IMR-90 (cell line): ENCODE results near the gene ATF6B. TPM values are rescaled to one million over a fixed set of nuclear protein-coding genes. Genes with fewer than 3 reads are reported as not detected.

Experiments
- ATAC-seq: fragments of 200-7000 bp; cut with Tn5 transposase; 2 replicates; pipeline ENCODE4 v1.9.1; 2020; ENCODE audit warnings: low read depth, mild to moderate bottlenecking, moderate library complexity
- BruUV-seq: library from RNA; stranded (reverse); fragments of 400-500 nt; replicated peaks from 2 replicates; lab custom pipeline; 2021; lab: Mats Ljungman, UMichigan
- CTCF ChIA-PET: fragments of 300-600 bp; formaldehyde crosslinking; extraction: SDS; loops from one replicate; lab custom pipeline; 2021; ENCODE audit warnings: antibody characterized with exemption; lab: Yijun Ruan, JAX
- POLR2A ChIA-PET: fragments of 300-600 bp; sonication (Branson Sonifier 250); formaldehyde crosslinking; loops from one replicate; lab custom pipeline; 2022; ENCODE audit warnings: antibody characterized with exemption; ENCODE audit not compliant: unreplicated experiment; lab: Charles Lee
- DNase-seq: peaks from one replicate; pipeline ENCODE4 v3.0.0; 2013
- H2AFZ ChIP-seq: replicated peaks from 2 replicates; pipeline ENCODE3; 2013; ENCODE audit warnings: low read length, mild to moderate bottlenecking; ENCODE audit not compliant: poor library complexity
- H2AK5ac ChIP-seq: 2 replicates; pipeline ENCODE4 v1.6.1; 2013; ENCODE audit warnings: low read depth, low read length, inconsistent platforms
- H2AK9ac ChIP-seq: replicated peaks from 2 replicates; pipeline ENCODE3; 2013; ENCODE audit warnings: mild to moderate bottlenecking, low read depth, low read length, moderate library complexity; ENCODE audit not compliant: poor library complexity
- H2BK120ac ChIP-seq: 2 replicates; pipeline ENCODE4 v1.6.1; 2013; ENCODE audit warnings: low read depth, low read length, inconsistent platforms
- H2BK15ac ChIP-seq: 3 replicates; pipeline ENCODE4 v1.6.1; 2013; ENCODE audit warnings: low read depth, low read length, inconsistent platforms
- H2BK20ac ChIP-seq: 2 replicates; pipeline ENCODE4 v1.6.1; 2013; ENCODE audit warnings: low read depth, mild to moderate bottlenecking, inconsistent platforms, low read length, moderate library complexity
- H2BK5ac ChIP-seq: 2 replicates; pipeline ENCODE4 v1.6.1; 2013; ENCODE audit warnings: mild to moderate bottlenecking, low read depth, low read length, inconsistent platforms; ENCODE audit not compliant: poor library complexity, severe bottlenecking
- H3K14ac ChIP-seq: replicated peaks from 2 replicates; pipeline ENCODE4 v1.6.1; 2013; ENCODE audit warnings: low read depth, low read length, inconsistent platforms
- H3K18ac ChIP-seq: 2 replicates; pipeline ENCODE4 v1.6.1; 2013; ENCODE audit warnings: low read depth, low read length, control low read depth
- H3K23ac ChIP-seq: 2 replicates; pipeline ENCODE4 v1.6.1; 2013; ENCODE audit warnings: low read depth, low read length, inconsistent platforms
- H3K27ac ChIP-seq: 2 replicates; pipeline ENCODE4 v1.5.1; 2013; ENCODE audit warnings: mild to moderate bottlenecking, control low read depth, low read length; ENCODE audit not compliant: insufficient read depth
- H3K27me3 ChIP-seq: 2 replicates; pipeline ENCODE4 v1.6.1; 2013; ENCODE audit warnings: low read length; ENCODE audit not compliant: control insufficient read depth, insufficient read depth
- H3K36me3 ChIP-seq: 2 replicates; pipeline ENCODE4 v1.6.1; 2013; ENCODE audit warnings: low read length, mixed read lengths; ENCODE audit not compliant: control insufficient read depth, insufficient read depth
- H3K4ac ChIP-seq: 2 replicates; pipeline ENCODE4 v1.6.1; 2013; ENCODE audit warnings: low read depth, low read length, inconsistent platforms
- H3K4me1 ChIP-seq: 2 replicates; pipeline ENCODE4 v1.6.1; 2013; ENCODE audit warnings: low read length, mixed read lengths; ENCODE audit not compliant: control insufficient read depth, insufficient read depth
- H3K4me2 ChIP-seq: 2 replicates; pipeline ENCODE4 v1.6.1; 2013; ENCODE audit warnings: low read depth, mild to moderate bottlenecking, control low read depth, low read length, moderate library complexity
- H3K4me3 ChIP-seq: 2 replicates; pipeline ENCODE4 v1.5.1; 2013; ENCODE audit warnings: low read depth, mild to moderate bottlenecking, control low read depth, low read length, moderate library complexity; ENCODE audit not compliant: insufficient read depth
- H3K56ac ChIP-seq: 2 replicates; pipeline ENCODE4 v1.6.1; 2013; ENCODE audit warnings: low read length, inconsistent platforms; ENCODE audit not compliant: insufficient read depth; ENCODE audit errors: extremely low read depth
- H3K79me1 ChIP-seq, 2 experiments: 2 replicates each; pipeline ENCODE4 v1.6.1; 2013; ENCODE audit warnings: low read length in 2 of 2, inconsistent platforms in 1 of 2, low read depth in 1 of 2
- H3K9ac ChIP-seq: 2 replicates; pipeline ENCODE4 v1.6.1; 2013; ENCODE audit warnings: low read depth, low read length, control low read depth
- H3K9me1 ChIP-seq: 2 replicates; pipeline ENCODE4 v1.6.1; 2013; ENCODE audit warnings: low read length, inconsistent platforms; ENCODE audit not compliant: insufficient read depth
- H3K9me3 ChIP-seq: 2 replicates; pipeline ENCODE4 v1.6.1; 2013; ENCODE audit warnings: low read length; ENCODE audit not compliant: control insufficient read depth, insufficient read depth
- H4K20me1 ChIP-seq: 2 replicates; pipeline ENCODE4 v1.6.1; 2013; ENCODE audit warnings: low read length, inconsistent platforms; ENCODE audit not compliant: insufficient read depth
- H4K5ac ChIP-seq: 2 replicates; pipeline ENCODE4 v1.6.1; 2013; ENCODE audit warnings: mild to moderate bottlenecking, low read depth, low read length, control low read depth
- H4K8ac ChIP-seq, 2 experiments: 2 replicates each; pipeline ENCODE4 v1.6.1; 2013; ENCODE audit warnings: low read depth in 2 of 2, low read length in 2 of 2, control low read depth in 1 of 2, inconsistent platforms in 1 of 2
- H4K91ac ChIP-seq: 2 replicates; pipeline ENCODE4 v1.6.1; 2013; ENCODE audit warnings: low read depth, low read length, inconsistent platforms; ENCODE audit not compliant: insufficient read depth
- BHLHE40 ChIP-seq: fragments of 150-350 bp; IDR thresholded peaks from 2 replicates; pipeline ENCODE4 v1.6.1; 2016; ENCODE audit warnings: mild to moderate bottlenecking, low read depth, low read length
- CEBPB ChIP-seq: IDR thresholded peaks from 2 replicates; pipeline ENCODE4 v1.6.1; 2012; ENCODE audit warnings: low read depth, low read length, improper control_type of control experiment
- CHD1 ChIP-seq: IDR thresholded peaks from 2 replicates; pipeline ENCODE4 v1.6.1; 2012; ENCODE audit warnings: low read depth, low read length, improper control_type of control experiment
- CTCF ChIP-seq: conservative IDR thresholded peaks from 2 replicates; pipeline ENCODE4 v1.5.1; 2012; ENCODE audit warnings: mild to moderate bottlenecking, low read depth, low read length, improper control_type of control experiment
- ELK1 ChIP-seq: fragments of 150-350 bp; IDR thresholded peaks from 2 replicates; pipeline ENCODE4 v1.6.1; 2016; ENCODE audit warnings: low read depth, mild to moderate bottlenecking, low read length, moderate library complexity, borderline replicate concordance
- FOS ChIP-seq: fragments of 150-350 bp; IDR thresholded peaks from 2 replicates; pipeline ENCODE4 v1.6.1; 2016; ENCODE audit warnings: low read depth, low read length
- MAFK ChIP-seq: IDR thresholded peaks from 2 replicates; pipeline ENCODE4 v1.6.1; 2012; ENCODE audit warnings: low read depth, low read length, improper control_type of control experiment
- MAZ ChIP-seq: IDR thresholded peaks from 2 replicates; pipeline ENCODE4 v1.6.1; 2012; ENCODE audit warnings: low read depth, mild to moderate bottlenecking, low read length, improper control_type of control experiment, moderate library complexity, borderline replicate concordance
- MXI1 ChIP-seq: IDR thresholded peaks from 2 replicates; pipeline ENCODE4 v1.6.1; 2012; ENCODE audit warnings: low read depth, mild to moderate bottlenecking, low read length, moderate library complexity, borderline replicate concordance
- NFE2L2 ChIP-seq: fragments of 150-350 bp; IDR thresholded peaks from 2 replicates; pipeline ENCODE4 v1.6.1; 2016; ENCODE audit warnings: low read depth, mild to moderate bottlenecking, low read length
- POLR2A ChIP-seq: IDR thresholded peaks from 2 replicates; pipeline ENCODE4 v1.6.1; 2012; ENCODE audit warnings: mild to moderate bottlenecking, low read depth, low read length
- RAD21 ChIP-seq: IDR thresholded peaks from 2 replicates; pipeline ENCODE4 v1.6.1; 2012; ENCODE audit warnings: low read length, improper control_type of control experiment
- RCOR1 ChIP-seq: IDR thresholded peaks from 2 replicates; pipeline ENCODE4 v1.6.1; 2012; ENCODE audit warnings: mild to moderate bottlenecking, low read length, improper control_type of control experiment; ENCODE audit not compliant: insufficient replicate concordance
- RFX5 ChIP-seq: IDR thresholded peaks from 2 replicates; pipeline ENCODE4 v1.8.0; 2012; ENCODE audit warnings: low read depth, mild to moderate bottlenecking, low read length, moderate library complexity
- SMC3 ChIP-seq: fragments of 150-350 bp; IDR thresholded peaks from 2 replicates; pipeline ENCODE4 v1.6.1; 2016; ENCODE audit warnings: low read depth, mild to moderate bottlenecking, antibody characterized with exemption, low read length, moderate library complexity
- USF2 ChIP-seq: fragments of 150-350 bp; IDR thresholded peaks from 2 replicates; pipeline ENCODE4 v1.6.1; 2017; ENCODE audit warnings: mild to moderate bottlenecking, antibody characterized with exemption, low read length, low read depth
- WGBS, 2 experiments: methylation state at CpG; one replicate each; pipeline versions ENCODE4 v1.1.5 to v1.1.7; 2013; ENCODE audit warnings: missing lambda C conversion rate in 2 of 2; ENCODE audit not compliant: insufficient read length in 1 of 2; ENCODE audit errors: extremely low coverage in 2 of 2; 5-methylcytosine and 5-hydroxymethylcytosine counted together
- dilution Hi-C: fragments of 300-500 bp; cut with HindIII; formaldehyde crosslinking; loops from one replicate; pipeline ENCODE4 v1.14.3; 2018; ENCODE audit warnings: low sequenced_read_pairs; ENCODE audit not compliant: unreplicated experiment
- in situ Hi-C: fragments of 300-500 bp; cut with MboI; formaldehyde crosslinking; loops from 3 replicates; pipeline ENCODE4 v1.14.3; 2019; ENCODE audit warnings: low sequenced_read_pairs, inconsistent platforms, mixed read lengths
- intact Hi-C: fragments of 100-400 bp; cut with micrococcal nuclease; formaldehyde crosslinking; loops from 2 replicates; pipeline ENCODE4 v1.10.0; 2022
- polyA plus RNA-seq, 3 experiments: library from polyadenylated mRNA; depleted of rRNA; stranded (reverse); fragments of >200 nt; gene quantifications; 2 replicates each; pipeline ENCODE4 v1.2.3, GENCODE V29; 2012; ENCODE audit warnings: low replicate concordance in 1 of 3
- total RNA-seq: library from RNA; depleted of rRNA; stranded (reverse); fragments of >200 nt; gene quantifications from 2 replicates; pipeline ENCODE4 v1.2.3, GENCODE V29; 2012

ATF6B gene
- total and polyA plus RNA-seq, 2 of the 4 experiments (the other 2 are of a cell fraction) = 7.9 to 69.6 TPM

GRCh38 chr6:32069460-32069859 lies 58.6 kb downstream of the ATF6B start:
- no TSS peak for BruUV-seq
- no peaks in the 10 kb centered on the region for H3K36me3 ChIP-seq
- no peak overlapping the region for H2AK9ac ChIP-seq
- no peaks in the 10 kb centered on the region for H3K4me1 ChIP-seq
- 0 out of 2 replicates have a peak, but pooled peaks cover 3% of the 10 kb centered on the region for H3K9me1 ChIP-seq
- H2BK5ac ChIP-seq = no peak overlapping the region
- POLR2A ChIA-PET = no interaction called here
- CTCF ChIA-PET = no interaction called here
- in situ Hi-C loops (no loop called here), dilution Hi-C loops (no loop called here), intact Hi-C loops (no loop called here)
- H3K23ac ChIP-seq = no peak overlapping the region
- no peak overlapping the region for H2BK20ac ChIP-seq
- no peak overlapping the region for H3K18ac ChIP-seq
- H4K8ac ChIP-seq = no peak overlapping the region
- H3K4ac ChIP-seq = no peak overlapping the region
- no peak overlapping the region for H3K56ac ChIP-seq
- TF ChIP-seq NFE2L2 (no peak), CEBPB (no peak), USF2 (no peak), RFX5 (no peak), BHLHE40 (no peak), FOS (no peak), MXI1 (no peak), RAD21 (no peak), MAZ (no peak), SMC3 (no peak), RCOR1 (no peak), MAFK (no peak), POLR2A (no peak), CHD1 (no peak), CTCF (no peak), ELK1 (no peak)
- H2BK15ac ChIP-seq = no peak overlapping the region
- H3K4me3 ChIP-seq = no peak overlapping the region
- no peak overlapping the region for H3K9ac ChIP-seq
- H4K20me1 ChIP-seq = 0 out of 2 replicates have a peak, but pooled peaks cover 2% of the 10 kb centered on the region
- ATAC-seq (no peak), DNase-seq (no peak)
- H2AFZ ChIP-seq = no peak overlapping the region
- peaks cover 14% of the 10 kb centered on the region for H3K27me3 ChIP-seq
- H3K4me2 ChIP-seq = no peak overlapping the region
- H3K27ac ChIP-seq = no peak overlapping the region
- no peaks in the 10 kb centered on the region for H3K79me1 ChIP-seq
- H2BK120ac ChIP-seq = no peak overlapping the region
- H4K5ac ChIP-seq = no peak overlapping the region
- WGBS, 2 experiments = 80% methylated on average over 11 of the region's 17 CpGs; no CpG with 5 or more reads in 1 of the 2 experiments
- no peak overlapping the region for H4K91ac ChIP-seq
- no peaks in the 10 kb centered on the region for H3K9me3 ChIP-seq
- no peak overlapping the region for H3K14ac ChIP-seq
- H2AK5ac ChIP-seq = no peak overlapping the region
